Measurements from ENCODE around the gene TAGLN.

The TAGLN gene

DNA sequence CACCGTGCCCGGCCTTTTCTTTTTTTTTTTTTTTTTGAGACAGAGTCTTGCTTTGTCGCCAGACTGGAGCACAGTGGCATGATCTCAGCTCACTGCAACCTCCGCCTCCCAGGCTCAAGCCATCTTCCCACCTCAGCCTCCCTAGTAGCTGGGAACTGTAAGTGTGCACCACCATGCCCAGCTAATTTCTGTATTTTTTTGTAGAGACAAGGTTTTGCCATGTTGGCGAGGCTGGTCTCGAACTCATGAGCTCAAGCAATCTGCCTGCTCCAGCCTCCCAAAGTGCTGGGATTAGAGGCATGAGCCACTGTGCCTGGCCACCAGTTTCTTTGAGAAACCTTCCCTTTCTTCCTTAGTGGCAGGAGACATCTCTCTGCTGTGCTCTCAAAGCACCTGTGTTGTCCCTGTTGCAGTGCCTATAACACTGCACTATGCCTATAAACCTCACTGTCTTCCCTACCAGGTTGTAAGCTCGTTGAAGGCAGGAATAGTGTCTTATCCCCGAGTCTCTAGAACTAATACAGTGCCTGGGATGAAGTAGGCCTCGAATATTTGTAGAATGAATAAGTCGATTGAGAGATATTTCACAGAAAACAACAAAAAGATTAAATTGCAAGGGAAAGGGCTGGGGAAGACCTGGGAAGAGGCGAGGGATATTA lies 13.7 kb downstream of the TAGLN start:
- no peak overlapping the region for H3K9ac ChIP-seq (ENCODE audit: low read length)
- H3K4me1 ChIP-seq (ENCODE audit: control insufficient read depth, insufficient read depth, low read length), result peaks cover 20% of the 10 kb centered on the region
- peaks cover 6% of the 10 kb centered on the region for H3K36me3 ChIP-seq (ENCODE audit: control insufficient read depth, insufficient read depth, low read length)

DNA sequence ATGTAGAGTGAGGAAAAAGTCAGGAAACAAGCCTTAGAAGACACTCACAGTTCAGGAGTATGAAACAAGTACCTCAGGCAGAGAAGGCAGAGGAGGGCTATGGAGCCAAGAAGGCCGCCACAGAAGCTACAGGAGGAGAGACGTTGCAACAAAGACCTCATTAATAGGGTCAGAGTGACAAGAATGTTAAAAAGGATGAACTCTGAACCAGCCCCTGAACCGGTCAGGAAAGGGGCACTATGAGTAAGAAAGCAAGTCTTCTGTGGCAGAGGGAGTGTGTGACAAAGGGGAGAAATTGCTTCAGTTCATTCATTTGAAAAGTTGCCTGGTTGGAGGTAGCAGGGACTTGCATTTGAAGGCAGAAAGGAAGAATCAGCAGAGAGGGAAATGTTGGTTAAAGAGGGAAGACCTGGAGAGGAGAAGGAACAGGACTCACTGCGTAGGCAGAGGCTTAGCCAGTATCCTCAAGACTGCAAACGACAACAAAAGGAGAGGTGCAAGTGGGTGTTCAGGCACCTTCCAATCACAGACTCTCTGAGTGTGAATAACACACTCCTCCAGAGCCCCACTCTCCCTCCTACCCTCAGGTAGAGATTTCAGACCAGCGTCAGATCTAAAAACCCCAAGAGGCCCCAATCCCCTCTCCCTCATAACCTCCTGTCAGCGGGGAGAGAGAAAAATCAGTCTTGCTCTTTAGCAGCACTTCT lies 15.4 kb downstream of the TAGLN start:
- Histone ChIP-seq H3K9ac (ENCODE audit: low read length) (no peak overlapping the region), H3K4me3 (ENCODE audit: low read length) (no peak overlapping the region), H3K36me3 (ENCODE audit: control insufficient read depth, insufficient read depth, low read length) (peaks cover 20% of the 10 kb centered on the region), H3K27me3 (ENCODE audit: control insufficient read depth, insufficient read depth, low read length) (no peaks in the 10 kb centered on the region), H3K9me3 (ENCODE audit: control insufficient read depth, low read length) (no peaks in the 10 kb centered on the region), H3K4me1 (ENCODE audit: control insufficient read depth, insufficient read depth, low read length) (peaks cover 34% of the 10 kb centered on the region)

More for the DNA sequence above, 13.7 kb downstream of the TAGLN start:
- Histone ChIP-seq H3K27me3 (ENCODE audit: control insufficient read depth, insufficient read depth, low read length) (no peaks in the 10 kb centered on the region), H3K9me3 (ENCODE audit: control insufficient read depth, low read length) (no peaks in the 10 kb centered on the region), H3K4me3 (ENCODE audit: low read length) (no peak overlapping the region)

DNA sequence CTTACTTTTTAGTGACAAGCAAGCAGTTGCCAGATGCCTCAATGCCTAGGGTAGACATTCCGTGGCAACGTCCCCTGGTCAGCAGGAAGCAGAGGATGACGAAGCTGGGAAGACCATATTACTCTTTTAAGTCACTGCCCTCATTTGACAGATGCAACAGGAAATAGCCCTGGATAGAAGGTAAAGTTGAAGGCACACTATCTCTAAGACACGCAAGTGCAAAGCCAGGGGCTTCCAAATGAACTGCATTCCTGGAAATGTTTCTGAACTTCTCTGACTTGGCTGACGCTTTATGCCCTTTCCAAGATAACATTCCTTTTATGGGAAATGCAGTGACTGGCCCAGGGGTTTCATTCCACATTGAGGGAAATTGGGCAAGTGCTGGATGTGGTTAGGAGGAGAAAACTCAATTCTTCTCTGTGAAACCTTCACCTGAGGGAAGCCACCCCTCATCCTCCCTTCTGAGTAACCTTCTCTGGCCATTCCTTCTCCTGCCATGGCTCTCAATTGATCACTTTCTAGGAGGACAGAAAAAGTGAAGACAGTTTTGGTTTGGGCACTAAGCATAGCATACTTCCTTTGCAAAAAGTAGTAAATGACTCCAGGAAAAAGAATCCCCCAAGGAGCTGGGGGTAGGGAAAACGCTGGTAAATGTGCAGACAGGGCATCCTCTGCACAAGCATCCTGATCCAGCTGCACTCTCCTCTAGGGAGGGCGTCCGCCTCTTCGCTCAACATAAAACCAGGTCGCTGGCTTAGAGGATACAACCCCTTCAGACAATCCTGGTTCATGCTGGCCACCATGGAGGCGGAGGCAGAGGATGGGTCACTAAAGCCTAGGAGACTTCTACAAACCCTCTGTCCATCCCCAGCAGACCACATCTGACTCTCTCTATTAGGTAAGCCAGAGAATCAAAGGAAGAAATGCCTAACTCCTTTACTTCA lies 18.2 kb downstream of the TAGLN start:
- peaks cover 50% of the 10 kb centered on the region for H3K4me1 ChIP-seq (ENCODE audit: control insufficient read depth, insufficient read depth, low read length)
- H3K27me3 ChIP-seq (ENCODE audit: control insufficient read depth, insufficient read depth, low read length), result no peaks in the 10 kb centered on the region
- H3K36me3 ChIP-seq (ENCODE audit: control insufficient read depth, insufficient read depth, low read length), result peaks cover 22% of the 10 kb centered on the region
- no peaks in the 10 kb centered on the region for H3K9me3 ChIP-seq (ENCODE audit: control insufficient read depth, low read length)
- no peak overlapping the region for H3K9ac ChIP-seq (ENCODE audit: low read length)
- H3K4me3 ChIP-seq (ENCODE audit: low read length), result no peak overlapping the region

DNA sequence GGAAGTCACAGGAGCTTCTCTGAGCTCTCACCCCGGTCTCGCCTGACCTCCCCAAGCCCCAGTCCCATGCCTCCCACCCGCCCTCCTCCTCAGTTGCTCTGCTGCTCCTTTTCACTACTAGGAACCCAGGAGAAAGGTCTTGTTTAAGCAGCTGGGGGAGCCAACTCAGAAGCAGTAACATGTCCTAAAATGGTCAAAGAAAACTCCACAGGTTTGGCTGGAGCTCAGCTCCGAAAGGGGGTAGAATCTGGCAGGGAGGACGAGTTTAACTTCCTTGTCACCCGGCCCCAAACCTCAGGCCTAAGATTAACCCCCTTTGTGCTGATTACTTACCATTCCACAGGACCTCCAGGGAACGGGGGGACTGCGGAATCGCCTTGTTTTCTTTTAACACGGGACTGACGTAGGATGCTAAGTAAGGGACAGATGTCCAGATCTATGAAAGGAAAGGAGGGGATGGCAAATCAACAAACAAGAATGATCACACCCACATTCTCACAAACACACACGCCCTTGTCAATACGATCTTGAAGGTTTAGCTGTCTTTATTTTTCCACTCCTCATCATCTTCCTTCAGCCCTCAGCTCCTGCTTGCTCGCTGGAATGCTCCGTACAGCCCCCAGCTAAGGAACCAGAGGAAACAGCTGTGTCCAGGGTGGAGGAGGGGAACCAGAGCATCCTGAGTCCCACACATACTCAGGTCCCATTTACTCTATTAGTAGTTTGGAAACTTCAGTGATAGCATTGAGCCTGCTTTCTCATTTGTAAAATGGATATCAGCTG lies 19.2 kb downstream of the TAGLN start:
- Histone ChIP-seq H3K9ac (ENCODE audit: low read length) (peak overlapping the region; percentile 48), H3K4me3 (ENCODE audit: low read length) (no peak overlapping the region), H3K27me3 (ENCODE audit: control insufficient read depth, insufficient read depth, low read length) (no peaks in the 10 kb centered on the region), H3K36me3 (ENCODE audit: control insufficient read depth, insufficient read depth, low read length) (peaks cover 22% of the 10 kb centered on the region), H3K4me1 (ENCODE audit: control insufficient read depth, insufficient read depth, low read length) (peaks cover 55% of the 10 kb centered on the region), H3K9me3 (ENCODE audit: control insufficient read depth, low read length) (no peaks in the 10 kb centered on the region)

DNA sequence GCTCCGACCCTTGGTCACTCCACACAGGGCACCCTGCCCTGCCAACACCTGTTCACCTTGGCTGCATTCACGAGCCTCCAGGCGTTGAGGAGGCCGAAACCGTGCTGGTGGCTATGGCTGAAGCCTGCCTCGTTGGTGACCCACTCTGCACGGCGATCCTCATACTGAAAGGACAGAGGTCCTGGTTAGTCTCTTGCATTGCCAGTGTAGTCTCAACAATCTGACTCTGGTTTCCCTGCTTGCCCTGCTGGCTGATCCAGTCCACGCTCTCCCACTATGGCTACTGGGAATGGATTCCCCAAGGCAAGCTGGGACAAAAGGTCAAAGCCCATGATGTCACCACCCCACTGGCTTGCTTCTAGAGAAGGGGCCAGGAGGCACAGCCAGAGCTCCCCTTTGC lies 19.8 kb downstream of the TAGLN start:
- Histone ChIP-seq H3K4me1 (ENCODE audit: control insufficient read depth, insufficient read depth, low read length) (peaks cover 62% of the 10 kb centered on the region), H3K9me3 (ENCODE audit: control insufficient read depth, low read length) (no peaks in the 10 kb centered on the region), H3K27me3 (ENCODE audit: control insufficient read depth, insufficient read depth, low read length) (no peaks in the 10 kb centered on the region), H3K36me3 (ENCODE audit: control insufficient read depth, insufficient read depth, low read length) (peaks cover 26% of the 10 kb centered on the region), H3K9ac (ENCODE audit: low read length) (peak overlapping the region; percentile 48), H3K4me3 (ENCODE audit: low read length) (no peak overlapping the region)

DNA sequence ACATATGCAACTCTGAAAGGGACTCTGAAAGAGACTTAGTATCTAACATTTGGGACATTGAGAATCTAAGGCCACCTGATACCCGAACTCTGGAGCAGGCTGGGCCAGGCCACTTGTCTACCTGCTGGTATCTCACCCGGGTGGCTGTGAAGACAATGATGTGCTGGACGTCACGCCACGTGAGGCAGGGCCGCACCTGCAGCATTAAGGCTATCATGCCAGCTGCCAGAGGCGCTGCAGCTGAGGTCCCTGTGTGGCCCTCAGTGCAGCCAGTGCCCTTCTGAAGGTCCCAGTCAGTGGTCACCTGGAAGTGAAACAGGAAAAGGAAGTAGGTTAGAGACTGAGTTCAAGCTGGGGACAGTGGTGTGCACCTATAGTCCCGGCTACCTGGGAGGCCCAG lies 20.3 kb downstream of the TAGLN start:
- no peaks in the 10 kb centered on the region for H3K9me3 ChIP-seq (ENCODE audit: control insufficient read depth, low read length)
- H3K27me3 ChIP-seq (ENCODE audit: control insufficient read depth, insufficient read depth, low read length), result no peaks in the 10 kb centered on the region
- H3K4me3 ChIP-seq (ENCODE audit: low read length), result no peak overlapping the region
- no peak overlapping the region for H3K9ac ChIP-seq (ENCODE audit: low read length)
- peaks cover 67% of the 10 kb centered on the region for H3K4me1 ChIP-seq (ENCODE audit: control insufficient read depth, insufficient read depth, low read length)
- peaks cover 29% of the 10 kb centered on the region for H3K36me3 ChIP-seq (ENCODE audit: control insufficient read depth, insufficient read depth, low read length)

DNA sequence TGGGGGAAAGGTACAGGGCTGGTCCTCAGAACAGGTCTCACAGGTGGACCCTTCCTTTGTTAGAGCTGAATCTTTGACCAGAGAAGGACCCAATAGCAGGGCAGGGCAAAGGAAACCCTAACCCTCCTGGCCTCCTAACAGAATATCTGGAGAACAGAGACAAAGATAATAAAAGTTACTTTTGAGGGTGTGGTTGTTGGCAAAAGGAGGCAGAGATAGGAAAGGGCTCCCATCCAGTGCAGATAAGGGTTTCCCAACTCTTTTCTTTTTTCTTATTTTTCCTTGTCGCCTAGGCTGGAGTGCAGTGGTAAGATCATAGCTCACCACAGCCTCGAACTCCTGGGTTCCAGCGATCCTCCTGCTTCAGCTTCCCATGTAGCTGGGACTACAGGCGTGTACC lies 20.8 kb downstream of the TAGLN start:
- no peak overlapping the region for H3K4me3 ChIP-seq (ENCODE audit: low read length)
- H3K27me3 ChIP-seq (ENCODE audit: control insufficient read depth, insufficient read depth, low read length), result no peaks in the 10 kb centered on the region

DNA sequence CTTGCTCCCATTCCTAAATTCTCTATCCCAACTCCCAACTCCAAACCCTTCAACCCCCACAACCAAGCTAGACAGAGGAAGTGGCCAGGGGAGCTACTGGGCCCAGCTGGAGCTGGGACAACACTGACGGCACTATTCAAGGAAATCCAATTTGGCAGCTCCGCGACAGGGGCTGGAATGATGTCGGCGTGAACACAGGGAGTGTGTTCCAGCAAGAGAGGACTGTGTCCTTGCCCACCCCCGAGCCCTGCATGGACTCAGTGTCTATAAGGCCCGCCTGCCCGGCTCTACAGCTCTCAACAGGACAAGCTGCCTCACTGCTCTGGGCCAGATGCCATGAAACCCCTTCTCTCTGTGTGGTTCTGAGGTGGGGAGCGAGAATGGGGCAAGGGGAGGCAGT lies 21.4 kb downstream of the TAGLN start:
- peak overlapping the region; percentile 23 for H3K9ac ChIP-seq (ENCODE audit: low read length)
- H3K4me1 ChIP-seq (ENCODE audit: control insufficient read depth, insufficient read depth, low read length), result peaks cover 78% of the 10 kb centered on the region
- H3K36me3 ChIP-seq (ENCODE audit: control insufficient read depth, insufficient read depth, low read length), result peaks cover 25% of the 10 kb centered on the region
- no peaks in the 10 kb centered on the region for H3K27me3 ChIP-seq (ENCODE audit: control insufficient read depth, insufficient read depth, low read length)
- H3K9me3 ChIP-seq (ENCODE audit: control insufficient read depth, low read length), result no peaks in the 10 kb centered on the region
- H3K4me3 ChIP-seq (ENCODE audit: low read length), result no peak overlapping the region

More for the DNA sequence above, 20.8 kb downstream of the TAGLN start:
- H3K9ac ChIP-seq (ENCODE audit: low read length), result peak overlapping the region; percentile 23
- no peaks in the 10 kb centered on the region for H3K9me3 ChIP-seq (ENCODE audit: control insufficient read depth, low read length)
- peaks cover 72% of the 10 kb centered on the region for H3K4me1 ChIP-seq (ENCODE audit: control insufficient read depth, insufficient read depth, low read length)
- H3K36me3 ChIP-seq (ENCODE audit: control insufficient read depth, insufficient read depth, low read length), result peaks cover 25% of the 10 kb centered on the region

DNA sequence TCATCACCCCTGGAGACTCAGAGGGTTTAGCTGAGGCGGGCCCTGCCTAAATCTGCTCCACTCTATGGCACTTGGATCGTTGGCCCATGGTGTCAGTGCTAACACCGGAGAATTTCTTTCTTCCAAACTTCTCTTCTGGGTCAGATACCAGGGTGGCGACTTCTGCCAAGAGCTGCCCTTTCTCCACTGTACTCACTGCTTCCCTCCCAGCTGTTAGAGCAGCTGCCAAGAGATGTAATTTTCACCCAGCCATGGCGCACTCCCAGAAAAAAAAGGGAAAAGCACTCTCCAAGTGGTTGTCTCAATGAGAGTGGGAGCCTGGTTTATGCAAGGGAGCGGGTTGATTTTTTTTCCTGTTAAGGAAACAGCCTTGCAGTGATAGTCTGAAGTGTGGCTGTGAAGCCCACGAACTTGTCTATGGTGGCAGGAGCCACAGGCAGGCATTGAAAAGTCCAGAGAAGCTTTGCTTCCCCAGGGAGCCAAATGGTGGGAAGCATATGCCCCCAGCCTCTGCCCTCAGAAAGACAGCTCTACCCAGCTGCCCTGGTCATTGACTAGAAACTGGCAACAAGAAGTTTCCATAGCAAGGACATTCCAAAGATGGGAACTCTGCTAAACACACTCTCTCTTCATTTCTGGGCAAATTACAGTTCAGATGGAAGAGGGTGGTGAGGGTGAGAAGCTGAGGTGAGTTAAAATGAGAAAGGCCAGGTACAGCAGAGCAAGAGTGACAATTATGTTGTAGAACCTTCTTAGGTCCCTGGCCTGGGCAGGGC lies 22.0 kb downstream of the TAGLN start:
- Histone ChIP-seq H3K9me3 (ENCODE audit: control insufficient read depth, low read length) (no peaks in the 10 kb centered on the region), H3K4me3 (ENCODE audit: low read length) (no peak overlapping the region), H3K9ac (ENCODE audit: low read length) (peak overlapping the region; percentile 23), H3K4me1 (ENCODE audit: control insufficient read depth, insufficient read depth, low read length) (peaks cover 84% of the 10 kb centered on the region), H3K27me3 (ENCODE audit: control insufficient read depth, insufficient read depth, low read length) (no peaks in the 10 kb centered on the region), H3K36me3 (ENCODE audit: control insufficient read depth, insufficient read depth, low read length) (peaks cover 25% of the 10 kb centered on the region)

DNA sequence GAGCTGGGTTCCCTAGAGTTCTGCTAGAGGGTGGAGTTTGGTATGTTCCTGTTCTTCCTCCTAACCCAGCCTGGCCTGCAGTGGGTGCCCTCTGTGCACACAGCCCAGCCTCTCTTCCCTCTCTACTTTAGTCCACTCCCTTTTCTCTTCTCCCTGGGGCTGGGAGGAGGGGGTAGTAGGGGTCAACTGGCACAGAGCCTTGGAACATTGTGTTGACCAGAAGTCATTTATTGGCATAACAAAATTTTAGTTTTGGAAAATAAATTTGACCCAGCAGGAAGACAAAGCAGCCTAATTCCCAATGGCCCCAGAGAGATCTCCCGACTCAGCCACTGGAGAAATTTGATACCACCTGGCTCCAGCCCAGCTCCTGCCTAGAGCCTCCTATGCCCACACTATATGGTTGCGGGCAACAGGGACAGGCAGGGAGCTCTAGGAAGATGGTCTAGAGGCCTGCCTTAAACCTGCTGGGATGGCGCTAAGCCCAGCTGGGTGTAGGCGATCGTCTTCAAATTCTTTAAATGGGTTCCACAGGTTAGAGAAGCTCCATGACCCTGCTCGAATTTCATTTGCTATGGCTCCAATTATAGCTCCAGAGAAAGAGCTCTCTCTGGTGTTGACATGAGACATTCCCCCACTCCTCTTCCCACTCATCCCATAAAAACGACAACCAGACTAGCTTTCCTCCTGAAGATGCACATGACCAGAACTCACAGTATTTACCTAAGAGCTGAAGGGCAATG lies 22.8 kb downstream of the TAGLN start:
- Histone ChIP-seq H3K4me1 (ENCODE audit: control insufficient read depth, insufficient read depth, low read length) (peaks cover 86% of the 10 kb centered on the region), H3K9me3 (ENCODE audit: control insufficient read depth, low read length) (no peaks in the 10 kb centered on the region), H3K27me3 (ENCODE audit: control insufficient read depth, insufficient read depth, low read length) (no peaks in the 10 kb centered on the region), H3K36me3 (ENCODE audit: control insufficient read depth, insufficient read depth, low read length) (peaks cover 26% of the 10 kb centered on the region), H3K4me3 (ENCODE audit: low read length) (no peak overlapping the region), H3K9ac (ENCODE audit: low read length) (no peak overlapping the region)
